H1 (cell line): ENCODE measurements around the gene NAV3. TPM values are rescaled to one million over a fixed set of nuclear protein-coding genes. Genes with fewer than 3 reads are reported as not detected.

Experiments
- CTCF ChIA-PET: fragments of 300-600 bp; sonication (Branson Sonifier 250); formaldehyde crosslinking; loops from one replicate; lab custom pipeline; 2021; ENCODE audit not compliant: partially characterized antibody; lab: Charles Lee
- POLR2A ChIA-PET: fragments of 300-600 bp; sonication (Branson Sonifier 250); formaldehyde crosslinking; loops from one replicate; lab custom pipeline; 2021; ENCODE audit warnings: inconsistent platforms; ENCODE audit not compliant: partially characterized antibody; lab: Charles Lee
- DNase-seq, 2 experiments: peaks; one replicate each; pipeline versions ENCODE4 v3.0.0 to v3.0.0-alpha.2; 2010 to 2022; ENCODE audit warnings: low spot score in 2 of 2, low read depth in 1 of 2, mixed read lengths in 1 of 2
- FAIRE-seq: peaks from 2 replicates; lab custom pipeline; 2011; peaks lifted over from hg19 to GRCh38; lab: Jason Lieb, UNC
- H2AFZ ChIP-seq: 2 replicates; pipeline ENCODE4 v1.8.1; 2012; ENCODE audit warnings: low read length, inconsistent platforms
- H2AK5ac ChIP-seq: 2 replicates; pipeline ENCODE4 v1.6.1; 2013; ENCODE audit warnings: low read depth, low read length
- H2BK120ac ChIP-seq: replicated peaks from 2 replicates; pipeline ENCODE3; 2013; ENCODE audit warnings: low read depth, low read length, inconsistent platforms
- H2BK12ac ChIP-seq: 2 replicates; pipeline ENCODE4 v1.6.1; 2013; ENCODE audit warnings: low read depth, low read length
- H2BK15ac ChIP-seq: 2 replicates; pipeline ENCODE4 v1.6.1; 2013; ENCODE audit warnings: low read length
- H2BK20ac ChIP-seq: 2 replicates; pipeline ENCODE4 v1.6.1; 2013; ENCODE audit warnings: low read length
- H2BK5ac ChIP-seq: 2 replicates; pipeline ENCODE4 v1.6.1; 2013; ENCODE audit warnings: low read depth, low read length
- H3K14ac ChIP-seq: 2 replicates; pipeline ENCODE4 v1.6.1; 2013; ENCODE audit warnings: inconsistent platforms; ENCODE audit not compliant: insufficient read length
- H3K18ac ChIP-seq: 2 replicates; pipeline ENCODE4 v1.6.1; 2013; ENCODE audit warnings: low read length; ENCODE audit errors: extremely low read depth
- H3K23ac ChIP-seq: 2 replicates; pipeline ENCODE4 v1.6.1; 2013; ENCODE audit warnings: inconsistent platforms; ENCODE audit not compliant: insufficient read length
- H3K23me2 ChIP-seq: 2 replicates; pipeline ENCODE4 v1.6.1; 2013; ENCODE audit warnings: low read depth, low read length
- H3K27ac ChIP-seq: 2 replicates; pipeline ENCODE4 v1.6.1; 2011; ENCODE audit warnings: low read depth, low read length, inconsistent platforms
- H3K27me3 ChIP-seq, 4 experiments: replicated peaks in 1 of 4; 1 replicate in 1 of 4; 2 replicates in 3 of 4; pipeline versions ENCODE4 v1.6.1 to v1.8.1; 2011 to 2013; ENCODE audit warnings: low read length in 3 of 4, mild to moderate bottlenecking in 3 of 4, inconsistent platforms in 2 of 4, mixed read lengths in 2 of 4, moderate library complexity in 1 of 4; ENCODE audit not compliant: control insufficient read depth in 3 of 4, insufficient read depth in 3 of 4; ENCODE audit errors: extremely low read depth in 1 of 4
- H3K36me3 ChIP-seq, 4 experiments: 2 replicates each; pipeline versions ENCODE4 v1.6.1 to v1.8.1; 2011 to 2013; ENCODE audit warnings: mild to moderate bottlenecking in 4 of 4, low read length in 3 of 4, moderate library complexity in 2 of 4, control low read depth in 1 of 4, inconsistent platforms in 1 of 4; ENCODE audit not compliant: insufficient read depth in 4 of 4, control insufficient read depth in 2 of 4
- H3K4ac ChIP-seq: replicated peaks from 2 replicates; pipeline ENCODE3; 2013; ENCODE audit warnings: low read length, low read depth, mixed read lengths, inconsistent platforms; ENCODE audit not compliant: insufficient read length
- H3K4me1 ChIP-seq, 4 experiments: replicated peaks in 1 of 4; 1 replicate in 1 of 4; 2 replicates in 3 of 4; pipeline versions ENCODE4 v1.6.1 to v1.8.1; 2011 to 2013; ENCODE audit warnings: low read length in 3 of 4, inconsistent platforms in 2 of 4, mixed read lengths in 1 of 4; ENCODE audit not compliant: insufficient read depth in 4 of 4, control insufficient read depth in 3 of 4
- H3K4me2 ChIP-seq, 2 experiments: 2 replicates each; pipeline versions ENCODE4 v1.6.1 to v1.8.1; 2011 to 2013; ENCODE audit warnings: low read depth in 2 of 2, low read length in 2 of 2, control low read depth in 1 of 2, inconsistent platforms in 1 of 2, mild to moderate bottlenecking in 1 of 2; ENCODE audit not compliant: insufficient read depth in 1 of 2
- H3K4me3 ChIP-seq, 4 experiments: fragments of 200-600, 300-600 bp in 1 of 4; sonication (generic), shearing (Covaris generic), sonication (Bioruptor Twin) in 1 of 4; 2 replicates each; pipeline versions ENCODE4 v1.5.1 to v1.8.1; 2011 to 2016; ENCODE audit warnings: low read length in 4 of 4, low read depth in 3 of 4, control low read depth in 2 of 4, inconsistent platforms in 2 of 4, mild to moderate bottlenecking in 2 of 4, mixed read lengths in 1 of 4, moderate library complexity in 1 of 4; ENCODE audit not compliant: insufficient read depth in 2 of 4; ENCODE audit errors: extremely low read depth in 1 of 4
- H3K56ac ChIP-seq: replicated peaks from 2 replicates; pipeline ENCODE3; 2013; ENCODE audit warnings: low read depth, mild to moderate bottlenecking, mixed read lengths, low read length, inconsistent platforms; ENCODE audit not compliant: insufficient read length
- H3K79me1 ChIP-seq: 2 replicates; pipeline ENCODE4 v1.6.1; 2013; ENCODE audit warnings: low read depth, low read length, control low read depth
- H3K79me2 ChIP-seq, 2 experiments: 2 replicates each; pipeline versions ENCODE4 v1.6.1 to v1.8.1; 2012 to 2013; ENCODE audit warnings: low read length in 2 of 2, mild to moderate bottlenecking in 2 of 2, inconsistent platforms in 1 of 2; ENCODE audit not compliant: insufficient read depth in 2 of 2, control insufficient read depth in 1 of 2
- H3K9ac ChIP-seq, 4 experiments: replicated peaks in 1 of 4; 1 replicate in 1 of 4; 2 replicates in 3 of 4; pipeline versions ENCODE4 v1.6.1 to v1.8.1; 2011 to 2013; ENCODE audit warnings: low read depth in 3 of 4, low read length in 3 of 4, control low read depth in 2 of 4, mild to moderate bottlenecking in 2 of 4, moderate library complexity in 2 of 4, inconsistent platforms in 1 of 4; ENCODE audit errors: extremely low read depth in 1 of 4
- H3K9me3 ChIP-seq, 2 experiments: 2 replicates each; pipeline versions ENCODE4 v1.6.1 to v1.8.1; 2012 to 2013; ENCODE audit warnings: mild to moderate bottlenecking in 2 of 2, moderate library complexity in 2 of 2, control low read depth in 1 of 2, inconsistent platforms in 1 of 2, low read depth in 1 of 2, low read length in 1 of 2, mixed read lengths in 1 of 2; ENCODE audit not compliant: insufficient read depth in 2 of 2
- H4K20me1 ChIP-seq, 2 experiments: replicated peaks in 1 of 2; 2 replicates each; pipeline versions ENCODE3 to v1.8.1; 2011 to 2013; ENCODE audit warnings: inconsistent platforms in 2 of 2, low read length in 2 of 2, mild to moderate bottlenecking in 1 of 2; ENCODE audit not compliant: insufficient read depth in 2 of 2, control insufficient read depth in 1 of 2
- H4K5ac ChIP-seq: 2 replicates; pipeline ENCODE4 v1.6.1; 2013; ENCODE audit warnings: low read length, low read depth, mixed read lengths, inconsistent platforms; ENCODE audit not compliant: insufficient read length
- H4K8ac ChIP-seq: 2 replicates; pipeline ENCODE4 v1.8.0; 2013; ENCODE audit warnings: mild to moderate bottlenecking, moderate library complexity, low read length, inconsistent platforms; ENCODE audit not compliant: insufficient read depth; ENCODE audit errors: extremely low read depth
- H4K91ac ChIP-seq: replicated peaks from 2 replicates; pipeline ENCODE3; 2013; ENCODE audit warnings: low read length, mixed read lengths, inconsistent platforms; ENCODE audit not compliant: insufficient read length
- CBX5 ChIP-seq: fragments of 300-800, 300-1000 bp; sonication (generic); IDR thresholded peaks from 2 replicates; pipeline ENCODE4 v1.7.1; 2016; ENCODE audit warnings: antibody characterized with exemption, low read length, low read depth
- CEBPB ChIP-seq: IDR thresholded peaks from 2 replicates; pipeline ENCODE4 v1.6.1; 2012; ENCODE audit warnings: low read depth, low read length
- CTBP2 ChIP-seq: IDR thresholded peaks from 2 replicates; pipeline ENCODE4 v1.7.0; 2011; ENCODE audit warnings: borderline replicate concordance, mild to moderate bottlenecking, moderate library complexity, mixed read lengths, low read length; ENCODE audit not compliant: insufficient read depth, insufficient read length
- RAD21 ChIP-seq, 2 experiments: IDR thresholded peaks in 1 of 2; conservative IDR thresholded peaks in 1 of 2; 2 replicates each; pipeline ENCODE4 v1.6.1; 2011; ENCODE audit warnings: low read depth in 2 of 2, low read length in 2 of 2, improper control_type of control experiment in 1 of 2, inconsistent platforms in 1 of 2, mild to moderate bottlenecking in 1 of 2, moderate library complexity in 1 of 2
- SP4 ChIP-seq: IDR thresholded peaks from 2 replicates; pipeline ENCODE4 v1.6.1; 2012; ENCODE audit warnings: low read length, inconsistent platforms
- TAF7 ChIP-seq: optimal IDR thresholded peaks from 2 replicates; pipeline ENCODE3; 2011; ENCODE audit warnings: low read depth, mild to moderate bottlenecking, inconsistent platforms, low read length, moderate library complexity, borderline replicate concordance
- ZNF274 ChIP-seq: IDR thresholded peaks from 2 replicates; pipeline ENCODE4 v1.7.0; 2012; ENCODE audit warnings: low read length, borderline replicate concordance; ENCODE audit errors: extremely low read depth
- WGBS, 2 experiments: shearing (Covaris generic) in 1 of 2; methylation state at CpG; one replicate each; pipeline versions ENCODE4 v1.1.6 to v1.1.7; 2013 to 2015; ENCODE audit warnings: low lambda C conversion rate in 2 of 2, mixed read lengths in 2 of 2, inconsistent platforms in 1 of 2, low coverage in 1 of 2, missing lambda C conversion rate in 1 of 2; ENCODE audit not compliant: insufficient replicate concordance in 2 of 2, insufficient coverage in 1 of 2, insufficient read length in 1 of 2; ENCODE audit errors: extremely low coverage in 1 of 2, missing lambda C conversion rate in 1 of 2; 5-methylcytosine and 5-hydroxymethylcytosine counted together
- polyA plus RNA-seq, 7 experiments: library from polyadenylated mRNA; depleted of rRNA in 3 of 7; stranded (reverse) in 5 of 7; unstranded in 2 of 7; fragments of >200 nt in 5 of 7; fragments of 200-250 nt in 2 of 7; gene quantifications; 1 replicate in 5 of 7; 2 replicates in 1 of 7; 4 replicates in 1 of 7; pipeline versions ENCODE4 v1.2.1 to v1.2.3, GENCODE V29; 2011 to 2013; ENCODE audit warnings: missing spikeins in 2 of 7, mixed read lengths in 2 of 7
- total RNA-seq: library from RNA; stranded (reverse); fragmentation: NEBNext Ultra II Directional; extraction: Animal tissue kit (Norgen Biotek cat#: 25700); gene quantifications from 2 replicates; pipeline ENCODE4 v1.2.1, GENCODE V29; 2021
- TF ChIP-seq, protein P1 (sequence below): IDR thresholded peaks from 2 replicates; pipeline ENCODE4 v1.6.1; 2011; ENCODE audit warnings: low read depth, mild to moderate bottlenecking, low read length; ENCODE audit not compliant: insufficient read depth

Gene NAV3
- total and polyA plus RNA-seq, 2 of the 8 experiments (the other 6 are each of a cell fraction or from before 2014, with no cell fraction given): 0.47 to 5.0 TPM

DNA sequence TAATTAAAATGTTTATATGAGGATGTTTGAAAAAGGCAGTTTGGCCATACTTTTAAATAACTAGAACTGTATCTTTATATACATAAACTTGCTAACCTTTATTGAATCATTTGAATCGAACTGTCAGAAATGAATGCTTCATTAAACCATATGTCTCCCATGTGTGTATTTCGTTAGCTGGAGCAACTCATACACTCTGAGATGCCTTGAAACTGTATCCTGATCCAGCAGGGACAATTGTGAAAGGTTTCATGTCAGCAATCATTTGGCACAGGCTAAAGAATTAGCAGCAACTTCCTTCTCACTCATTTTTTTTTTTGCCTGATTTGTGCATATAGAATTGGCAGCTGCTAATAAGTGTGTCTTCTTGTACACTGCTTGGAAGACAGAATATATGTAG, 109.9 kb downstream of the NAV3 start:
- no peaks in the 10 kb centered on the region for H3K23me2 ChIP-seq
- no peak overlapping the region for H3K27ac ChIP-seq
- no peak overlapping the region for H3K56ac ChIP-seq
- H3K79me1 ChIP-seq: no peaks in the 10 kb centered on the region
- no peak overlapping the region for H3K4me3 ChIP-seq
- H2BK5ac ChIP-seq: no peak overlapping the region
- H2AFZ ChIP-seq: peak overlapping the region; percentile 43; the same call in 1 of the 2 replicates
- no peaks in the 10 kb centered on the region for H3K9me3 ChIP-seq
- DNase-seq (no peak), FAIRE-seq (no peak)
- H3K9ac ChIP-seq: no peak overlapping the region
- H3K18ac ChIP-seq: no peak overlapping the region
- H3K14ac ChIP-seq: no peak overlapping the region
- H2BK120ac ChIP-seq: no peak overlapping the region
- no peak overlapping the region for H2BK12ac ChIP-seq
- no peak overlapping the region for H2BK15ac ChIP-seq
- no peaks in the 10 kb centered on the region for H3K4me1 ChIP-seq
- no peak overlapping the region for H4K5ac ChIP-seq
- H3K27me3 ChIP-seq: no peaks in the 10 kb centered on the region
- TF ChIP-seq ZNF274 (no peak), RAD21 (IDR thresholded peaks at IDR 0.05 in 1 of 2, conservative IDR thresholded peaks at IDR 0.05 in 1 of 2; ENCODE audit: low read depth in 2 of 2, low read length in 2 of 2) (no peak), TAF7 (no peak), CEBPB (no peak), SP4 (no peak), CTBP2 (no peak), CBX5 (no peak)
- TF ChIP-seq, protein P1, sequence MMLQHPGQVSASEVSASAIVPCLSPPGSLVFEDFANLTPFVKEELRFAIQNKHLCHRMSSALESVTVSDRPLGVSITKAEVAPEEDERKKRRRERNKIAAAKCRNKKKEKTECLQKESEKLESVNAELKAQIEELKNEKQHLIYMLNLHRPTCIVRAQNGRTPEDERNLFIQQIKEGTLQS: no peak
- H2AK5ac ChIP-seq: no peak overlapping the region
- no peak overlapping the region for H4K8ac ChIP-seq
- ChIA-PET CTCF (interaction anchor here (0.7 to 1.3 kb wide), 4 partner anchors 8 to 220 kb away, joined by 3 to 5 read pairs (median 4); no protein-coding TSS in a partner anchor), POLR2A (no interaction called here)
- no peaks in the 10 kb centered on the region for H3K79me2 ChIP-seq
- no peak overlapping the region for H3K4me2 ChIP-seq
- no peaks in the 10 kb centered on the region for H3K36me3 ChIP-seq
- H3K4ac ChIP-seq: no peak overlapping the region
- no peak overlapping the region for H2BK20ac ChIP-seq
- H4K20me1 ChIP-seq: no peaks in the 10 kb centered on the region
- 50% methylated on average over 2 of the region's 2 CpGs; no CpG with 5 or more reads in 1 of the 2 experiments for WGBS, 2 experiments
- H4K91ac ChIP-seq: no peak overlapping the region
- H3K23ac ChIP-seq: no peak overlapping the region
